Keratinocyte (primary cell): ENCODE data around the gene DGKI. TPM values are rescaled to one million over a fixed set of nuclear protein-coding genes. Genes with fewer than 3 reads are reported as not detected.

ENCODE experiments used
- DNase-seq: peaks from one replicate; pipeline ENCODE4 v3.0.0-alpha.2; 2011; ENCODE audit warnings: low read depth, missing footprints, low spot score
- FAIRE-seq: peaks from 2 replicates; lab custom pipeline; 2011; peaks lifted over from hg19 to GRCh38; lab: Jason Lieb, UNC
- H2AFZ ChIP-seq: 2 replicates; pipeline ENCODE4 v1.6.0; 2012; ENCODE audit warnings: low read length, control low read depth, inconsistent platforms; ENCODE audit not compliant: control insufficient read depth
- H3K27ac ChIP-seq: 2 replicates; pipeline ENCODE4 v1.5.1; 2011; ENCODE audit warnings: low read length; ENCODE audit not compliant: control insufficient read depth, insufficient read depth
- H3K27me3 ChIP-seq: 3 replicates; pipeline ENCODE4 v1.6.0; 2011; ENCODE audit warnings: low read length; ENCODE audit not compliant: control insufficient read depth, insufficient read depth; ENCODE audit errors: extremely low read depth
- H3K36me3 ChIP-seq, 2 experiments: 2 replicates in 1 of 2; 3 replicates in 1 of 2; pipeline ENCODE4 v1.5.1; 2011; ENCODE audit warnings: low read length in 2 of 2, mild to moderate bottlenecking in 1 of 2; ENCODE audit not compliant: control insufficient read depth in 2 of 2, insufficient read depth in 2 of 2; ENCODE audit errors: extremely low read depth in 1 of 2
- H3K4me1 ChIP-seq: 3 replicates; pipeline ENCODE4 v1.5.1; 2011; ENCODE audit warnings: low read length; ENCODE audit not compliant: control insufficient read depth, insufficient read depth; ENCODE audit errors: extremely low read depth
- H3K4me2 ChIP-seq: 3 replicates; pipeline ENCODE4 v1.6.0; 2011; ENCODE audit warnings: low read depth, low read length; ENCODE audit not compliant: control insufficient read depth, insufficient read depth; ENCODE audit errors: extremely low read depth
- H3K4me3 ChIP-seq, 3 experiments: fragments of 200-600 bp in 1 of 3; sonication (generic) in 1 of 3; 2 replicates in 2 of 3; 3 replicates in 1 of 3; pipeline ENCODE4 v1.5.1; 2011 to 2016; ENCODE audit warnings: low read length in 3 of 3, mild to moderate bottlenecking in 3 of 3, control low read depth in 2 of 3, inconsistent platforms in 1 of 3, low read depth in 1 of 3, mixed read lengths in 1 of 3, mixed run types in 1 of 3, moderate library complexity in 1 of 3; ENCODE audit not compliant: control insufficient read depth in 2 of 3, insufficient read depth in 2 of 3; ENCODE audit errors: extremely low read depth in 1 of 3
- H3K79me2 ChIP-seq: 2 replicates; pipeline ENCODE4 v1.6.0; 2012; ENCODE audit warnings: low read length; ENCODE audit not compliant: control insufficient read depth, insufficient read depth
- H3K9ac ChIP-seq: 3 replicates; pipeline ENCODE4 v1.6.0; 2011; ENCODE audit warnings: low read length; ENCODE audit not compliant: control insufficient read depth, insufficient read depth; ENCODE audit errors: extremely low read depth
- H3K9me1 ChIP-seq: 3 replicates; pipeline ENCODE4 v1.6.0; 2011; ENCODE audit warnings: low read length; ENCODE audit not compliant: control insufficient read depth, insufficient read depth; ENCODE audit errors: extremely low read depth
- H3K9me3 ChIP-seq: 2 replicates; pipeline ENCODE4 v1.5.1; 2012; ENCODE audit warnings: low read depth, low read length; ENCODE audit not compliant: control insufficient read depth
- H4K20me1 ChIP-seq: 3 replicates; pipeline ENCODE4 v1.6.0; 2011; ENCODE audit warnings: low read length; ENCODE audit not compliant: control insufficient read depth, insufficient read depth; ENCODE audit errors: extremely low read depth
- EZH2 ChIP-seq: IDR thresholded peaks from one replicate; pipeline ENCODE4 v1.6.1; 2012; ENCODE audit warnings: inconsistent platforms, mild to moderate bottlenecking, low read length, moderate library complexity
- dilution Hi-C: fragments of 300-500 bp; cut with MboI; formaldehyde crosslinking; loops from one replicate; pipeline ENCODE4 v1.7.0; 2020; ENCODE audit warnings: low sequenced_read_pairs; ENCODE audit not compliant: extremely low pct_ligation_motif_present
- polyA plus RNA-seq, 5 experiments: library from polyadenylated mRNA; depleted of rRNA in 3 of 5; stranded (reverse) in 3 of 5; stranded (forward) in 1 of 5; unstranded in 1 of 5; fragments of >200 nt; gene quantifications; 1 replicate in 1 of 5; 2 replicates in 3 of 5; 3 replicates in 1 of 5; pipeline versions ENCODE4 v1.2.1 to v1.2.3, GENCODE V29; 2011 to 2012; ENCODE audit warnings: missing spikeins in 2 of 5, low read depth in 1 of 5, low replicate concordance in 1 of 5
- TF ChIP-seq, protein P1 (sequence below), 3 experiments: IDR thresholded peaks in 1 of 3; conservative IDR thresholded peaks in 1 of 3; optimal IDR thresholded peaks in 1 of 3; 2 replicates in 2 of 3; 3 replicates in 1 of 3; pipeline versions ENCODE3 to v1.5.1; 2011; ENCODE audit warnings: low read length in 3 of 3, mild to moderate bottlenecking in 3 of 3, moderate library complexity in 2 of 3, control low read depth in 1 of 3, inconsistent platforms in 1 of 3; ENCODE audit not compliant: insufficient read depth in 2 of 3; ENCODE audit errors: extremely low read depth in 1 of 3

Gene DGKI
- polyA plus RNA-seq, 1 donor (not counting 4 experiments of a cell fraction or from before 2014, with no cell fraction given): 0.14 TPM

DNA sequence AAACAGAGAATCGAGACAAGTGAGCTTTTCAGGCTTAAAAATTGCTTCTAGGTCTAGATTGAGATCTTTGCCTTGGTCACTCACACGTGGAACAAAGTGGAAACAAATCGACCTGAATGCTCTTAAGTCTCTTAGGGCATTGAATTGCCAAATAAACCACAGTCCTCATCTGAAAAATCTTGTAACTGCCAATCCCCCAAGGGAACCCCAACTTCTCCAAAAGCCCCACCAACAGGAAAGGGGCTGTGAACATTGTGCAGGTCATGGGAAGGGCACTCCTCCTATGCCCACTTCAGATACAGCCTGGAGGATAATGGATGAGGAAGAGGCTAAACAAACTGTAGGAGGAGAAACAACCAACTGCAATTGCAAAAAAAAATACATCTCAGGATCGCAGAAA is 91.3 kb downstream of the DGKI start:
- Histone ChIP-seq H3K27ac (no peak overlapping the region), H3K79me2 (no peaks in the 10 kb centered on the region), H3K4me2 (no peak overlapping the region), H4K20me1 (no peaks in the 10 kb centered on the region), H3K9me1 (no peaks in the 10 kb centered on the region), H3K4me1 (no peaks in the 10 kb centered on the region), H3K9me3 (no peaks in the 10 kb centered on the region), H3K9ac (no peak overlapping the region), H3K36me3 (no peaks in the 10 kb centered on the region), H3K27me3 (peaks cover 26% of the 10 kb centered on the region), H2AFZ (no peak overlapping the region), H3K4me3 (no peak overlapping the region)
- DNase-seq (no peak), FAIRE-seq (no peak)
- TF ChIP-seq, protein P1, sequence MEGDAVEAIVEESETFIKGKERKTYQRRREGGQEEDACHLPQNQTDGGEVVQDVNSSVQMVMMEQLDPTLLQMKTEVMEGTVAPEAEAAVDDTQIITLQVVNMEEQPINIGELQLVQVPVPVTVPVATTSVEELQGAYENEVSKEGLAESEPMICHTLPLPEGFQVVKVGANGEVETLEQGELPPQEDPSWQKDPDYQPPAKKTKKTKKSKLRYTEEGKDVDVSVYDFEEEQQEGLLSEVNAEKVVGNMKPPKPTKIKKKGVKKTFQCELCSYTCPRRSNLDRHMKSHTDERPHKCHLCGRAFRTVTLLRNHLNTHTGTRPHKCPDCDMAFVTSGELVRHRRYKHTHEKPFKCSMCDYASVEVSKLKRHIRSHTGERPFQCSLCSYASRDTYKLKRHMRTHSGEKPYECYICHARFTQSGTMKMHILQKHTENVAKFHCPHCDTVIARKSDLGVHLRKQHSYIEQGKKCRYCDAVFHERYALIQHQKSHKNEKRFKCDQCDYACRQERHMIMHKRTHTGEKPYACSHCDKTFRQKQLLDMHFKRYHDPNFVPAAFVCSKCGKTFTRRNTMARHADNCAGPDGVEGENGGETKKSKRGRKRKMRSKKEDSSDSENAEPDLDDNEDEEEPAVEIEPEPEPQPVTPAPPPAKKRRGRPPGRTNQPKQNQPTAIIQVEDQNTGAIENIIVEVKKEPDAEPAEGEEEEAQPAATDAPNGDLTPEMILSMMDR (optimal IDR thresholded peaks at IDR 0.05 in 1 of 3, IDR thresholded peaks at IDR 0.05 in 1 of 3, conservative IDR thresholded peaks at IDR 0.05 in 1 of 3; ENCODE audit: extremely low read depth in 1 of 3, insufficient read depth in 2 of 3, low read length in 3 of 3): no peak
- no peak for TF ChIP-seq EZH2
- dilution Hi-C loops: no loop called here

GRCh38 chr7:137753948-137754851 is 92.6 kb downstream of the DGKI start:
- no peak overlapping the region for H3K4me3 ChIP-seq
- no peak overlapping the region for H3K4me2 ChIP-seq
- H4K20me1 ChIP-seq: no peaks in the 10 kb centered on the region
- FAIRE-seq (no peak), DNase-seq (no peak)
- TF ChIP-seq EZH2: no peak
- TF ChIP-seq, protein P1 (optimal IDR thresholded peaks at IDR 0.05 in 1 of 3, IDR thresholded peaks at IDR 0.05 in 1 of 3, conservative IDR thresholded peaks at IDR 0.05 in 1 of 3; ENCODE audit: extremely low read depth in 1 of 3, insufficient read depth in 2 of 3, low read length in 3 of 3): no peak
- no peaks in the 10 kb centered on the region for H3K9me1 ChIP-seq
- dilution Hi-C loops: no loop called here
- H3K79me2 ChIP-seq: no peaks in the 10 kb centered on the region
- no peak overlapping the region for H2AFZ ChIP-seq
- H3K9ac ChIP-seq: no peak overlapping the region
- no peaks in the 10 kb centered on the region for H3K9me3 ChIP-seq
- H3K36me3 ChIP-seq: no peaks in the 10 kb centered on the region
- H3K27me3 ChIP-seq: peaks cover 26% of the 10 kb centered on the region
- H3K4me1 ChIP-seq: no peaks in the 10 kb centered on the region
- no peak overlapping the region for H3K27ac ChIP-seq
